HEK293 (cell line): ENCODE results near the gene ZNF587B.

Experiments used
- GLIS2 ChIP-seq: fragments of 450-650 bp; formaldehyde crosslinking; IDR thresholded peaks from 2 replicates; pipeline ENCODE4 v1.5.1; 2016; ENCODE audit warnings: missing biosample characterization, missing genetic modification characterization
- KLF1 ChIP-seq: fragments of 450-650 bp; formaldehyde crosslinking; IDR thresholded peaks from 2 replicates; pipeline ENCODE4 v1.5.1; 2016; ENCODE audit warnings: missing biosample characterization, missing genetic modification characterization
- KLF7 ChIP-seq: fragments of 450-650 bp; formaldehyde crosslinking; IDR thresholded peaks from 2 replicates; pipeline ENCODE4 v1.5.1; 2016; ENCODE audit warnings: missing biosample characterization, missing genetic modification characterization, borderline replicate concordance
- REPIN1 ChIP-seq: fragments of 450-650 bp; formaldehyde crosslinking; IDR thresholded peaks from 2 replicates; pipeline ENCODE4 v1.5.1; 2017; ENCODE audit warnings: missing biosample characterization, missing genetic modification characterization, low read depth
- TCF7L2 ChIP-seq: IDR thresholded peaks from 2 replicates; pipeline ENCODE4 v1.6.1; 2011; ENCODE audit warnings: low read depth, mild to moderate bottlenecking, inconsistent platforms, low read length, moderate library complexity, borderline replicate concordance
- ZBTB1 ChIP-seq: fragments of 450-650 bp; formaldehyde crosslinking; IDR thresholded peaks from 2 replicates; pipeline ENCODE4 v1.5.1; 2016; ENCODE audit warnings: missing biosample characterization, missing genetic modification characterization
- ZIC2 ChIP-seq: fragments of 450-650 bp; formaldehyde crosslinking; IDR thresholded peaks from 2 replicates; pipeline ENCODE4 v1.5.1; 2016; ENCODE audit warnings: missing biosample characterization, missing genetic modification characterization
- ZNF10 ChIP-seq: fragments of 450-650 bp; formaldehyde crosslinking; IDR thresholded peaks from 2 replicates; pipeline ENCODE4 v1.5.1; 2017; ENCODE audit warnings: missing biosample characterization, missing genetic modification characterization
- ZNF121 ChIP-seq: fragments of 450-650 bp; formaldehyde crosslinking; IDR thresholded peaks from 2 replicates; pipeline ENCODE4 v1.5.1; 2016; ENCODE audit warnings: missing biosample characterization, missing genetic modification characterization
- ZNF133 ChIP-seq: fragments of 450-650 bp; formaldehyde crosslinking; IDR thresholded peaks from 2 replicates; pipeline ENCODE4 v1.5.1; 2016; ENCODE audit warnings: missing biosample characterization, missing genetic modification characterization
- ZNF140 ChIP-seq: fragments of 450-650 bp; formaldehyde crosslinking; IDR thresholded peaks from 2 replicates; pipeline ENCODE4 v1.5.1; 2016; ENCODE audit warnings: missing biosample characterization, missing genetic modification characterization
- ZNF155 ChIP-seq: fragments of 450-650 bp; formaldehyde crosslinking; IDR thresholded peaks from 2 replicates; pipeline ENCODE4 v1.5.1; 2016; ENCODE audit warnings: missing biosample characterization, missing genetic modification characterization
- ZNF169 ChIP-seq: fragments of 450-650 bp; formaldehyde crosslinking; IDR thresholded peaks from 2 replicates; pipeline ENCODE4 v1.5.1; 2016; ENCODE audit warnings: missing biosample characterization, missing genetic modification characterization
- ZNF184 ChIP-seq: fragments of 450-650 bp; IDR thresholded peaks from 2 replicates; pipeline ENCODE4 v1.5.1; 2018; ENCODE audit warnings: missing biosample characterization, mild to moderate bottlenecking, missing genetic modification characterization
- ZNF211 ChIP-seq: fragments of 450-650 bp; formaldehyde crosslinking; IDR thresholded peaks from 2 replicates; pipeline ENCODE4 v1.5.1; 2016; ENCODE audit warnings: low read depth, missing biosample characterization, missing genetic modification characterization
- ZNF214 ChIP-seq: fragments of 450-650 bp; formaldehyde crosslinking; IDR thresholded peaks from 2 replicates; pipeline ENCODE4 v1.5.1; 2017; ENCODE audit warnings: missing biosample characterization, mild to moderate bottlenecking, missing genetic modification characterization, borderline replicate concordance
- ZNF23 ChIP-seq: fragments of 450-650 bp; formaldehyde crosslinking; IDR thresholded peaks from 2 replicates; pipeline ENCODE4 v1.5.1; 2016; ENCODE audit warnings: missing biosample characterization, missing genetic modification characterization, borderline replicate concordance
- ZNF248 ChIP-seq: fragments of 450-650 bp; formaldehyde crosslinking; IDR thresholded peaks from 2 replicates; pipeline ENCODE4 v1.5.1; 2017; ENCODE audit warnings: missing biosample characterization, missing genetic modification characterization
- ZNF350 ChIP-seq: fragments of 450-650 bp; formaldehyde crosslinking; IDR thresholded peaks from 2 replicates; pipeline ENCODE4 v1.5.0; 2017; ENCODE audit warnings: missing biosample characterization, mild to moderate bottlenecking, missing genetic modification characterization
- ZNF416 ChIP-seq: fragments of 450-650 bp; formaldehyde crosslinking; IDR thresholded peaks from 2 replicates; pipeline ENCODE4 v1.5.1; 2016; ENCODE audit warnings: missing biosample characterization, missing genetic modification characterization
- ZNF423 ChIP-seq: fragments of 450-650 bp; formaldehyde crosslinking; IDR thresholded peaks from 2 replicates; pipeline ENCODE4 v1.5.1; 2016; ENCODE audit warnings: missing biosample characterization, missing genetic modification characterization
- ZNF510 ChIP-seq: fragments of 450-650 bp; formaldehyde crosslinking; IDR thresholded peaks from 2 replicates; pipeline ENCODE4 v1.5.1; 2018; ENCODE audit warnings: mild to moderate bottlenecking, missing genetic modification characterization, missing biosample characterization; ENCODE audit not compliant: insufficient replicate concordance
- ZNF555 ChIP-seq: fragments of 450-650 bp; formaldehyde crosslinking; conservative IDR thresholded peaks from 2 replicates; pipeline ENCODE4 v1.5.1; 2017; ENCODE audit warnings: missing biosample characterization, mild to moderate bottlenecking, missing genetic modification characterization, inconsistent platforms
- ZNF571 ChIP-seq: fragments of 450-650 bp; formaldehyde crosslinking; IDR thresholded peaks from 2 replicates; pipeline ENCODE4 v1.5.0; 2017; ENCODE audit warnings: missing biosample characterization, missing genetic modification characterization
- ZNF600 ChIP-seq: fragments of 450-650 bp; formaldehyde crosslinking; IDR thresholded peaks from 2 replicates; pipeline ENCODE4 v1.5.1; 2016; ENCODE audit warnings: missing biosample characterization, missing genetic modification characterization
- ZNF664 ChIP-seq: fragments of 450-650 bp; formaldehyde crosslinking; IDR thresholded peaks from 2 replicates; pipeline ENCODE4 v1.5.1; 2016; ENCODE audit warnings: missing biosample characterization, missing genetic modification characterization
- ZNF791 ChIP-seq: fragments of 450-650 bp; formaldehyde crosslinking; IDR thresholded peaks from 2 replicates; pipeline ENCODE4 v1.5.1; 2016; ENCODE audit warnings: missing biosample characterization, missing genetic modification characterization
- ZNF792 ChIP-seq: fragments of 450-650 bp; formaldehyde crosslinking; IDR thresholded peaks from 2 replicates; pipeline ENCODE4 v1.5.1; 2016; ENCODE audit warnings: missing biosample characterization, missing genetic modification characterization
- ZNF830 ChIP-seq: fragments of 450-650 bp; IDR thresholded peaks from 2 replicates; pipeline ENCODE4 v1.5.0; 2018; ENCODE audit warnings: missing biosample characterization, missing genetic modification characterization, low read depth, mild to moderate bottlenecking, moderate library complexity
- TF ChIP-seq, protein P1 (sequence below): fragments of 450-650 bp; formaldehyde crosslinking; IDR thresholded peaks from 2 replicates; pipeline ENCODE4 v1.5.1; 2016; ENCODE audit warnings: missing biosample characterization, missing genetic modification characterization
- TF ChIP-seq, protein P2 (sequence below): fragments of 450-650 bp; formaldehyde crosslinking; IDR thresholded peaks from 2 replicates; pipeline ENCODE4 v1.5.1; 2016; ENCODE audit warnings: missing biosample characterization, missing genetic modification characterization
- TF ChIP-seq, protein P3 (sequence below): fragments of 450-650 bp; formaldehyde crosslinking; IDR thresholded peaks from 2 replicates; pipeline ENCODE4 v1.5.1; 2016; ENCODE audit warnings: missing biosample characterization, missing genetic modification characterization
- TF ChIP-seq, protein P4 (sequence below): fragments of 450-650 bp; formaldehyde crosslinking; IDR thresholded peaks from 2 replicates; pipeline ENCODE4 v1.5.1; 2016; ENCODE audit warnings: missing biosample characterization, missing genetic modification characterization, low read depth
- TF ChIP-seq, protein P5 (sequence below): fragments of 450-650 bp; formaldehyde crosslinking; IDR thresholded peaks from 2 replicates; pipeline ENCODE4; 2016; ENCODE audit warnings: missing biosample characterization, missing genetic modification characterization

ZNF587B gene

DNA sequence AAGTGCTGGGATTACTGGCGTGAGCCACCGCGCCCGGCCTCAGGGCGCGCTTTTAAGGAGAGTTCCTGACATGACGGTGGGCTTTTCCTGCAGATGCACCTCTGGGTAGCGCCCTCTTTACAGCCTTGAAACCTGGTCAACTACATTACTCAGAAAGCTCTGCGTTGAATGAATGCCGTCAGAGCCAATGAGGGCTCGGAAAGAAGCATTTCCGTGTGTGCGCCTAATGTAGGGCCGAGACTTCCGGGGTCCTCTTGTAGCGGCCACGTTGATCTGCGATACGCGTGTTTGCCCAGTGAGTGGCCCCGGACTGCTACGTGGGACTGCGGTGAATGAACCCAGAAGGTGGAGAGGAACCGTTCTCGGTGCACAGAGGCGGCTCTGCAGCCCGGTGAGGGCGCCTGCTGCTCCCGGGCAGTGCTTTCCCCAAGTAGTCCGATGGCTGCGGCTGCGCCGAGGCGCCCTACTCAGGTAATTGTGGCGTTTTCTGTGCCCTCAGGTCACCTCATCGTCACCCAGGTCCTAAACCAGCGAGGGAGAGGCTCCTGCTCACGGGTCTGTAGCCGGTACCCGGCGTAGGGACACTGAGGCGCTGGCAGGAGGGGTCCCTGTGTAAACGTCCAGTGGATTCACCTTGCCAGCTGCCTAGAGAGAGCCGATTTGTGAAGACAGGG lies 10.5 kb upstream of the ZNF587B start (continued):
- TF ChIP-seq ZNF155 (tag by site-specific recombination), result no peak
- no peak for TF ChIP-seq ZBTB1 (tag by site-specific recombination)
- TF ChIP-seq ZNF830 (tag by site-specific recombination), result no peak
- TF ChIP-seq ZNF214, result no peak
- TF ChIP-seq ZNF555 (tag by site-specific recombination), result no peak
- TF ChIP-seq, protein P1, sequence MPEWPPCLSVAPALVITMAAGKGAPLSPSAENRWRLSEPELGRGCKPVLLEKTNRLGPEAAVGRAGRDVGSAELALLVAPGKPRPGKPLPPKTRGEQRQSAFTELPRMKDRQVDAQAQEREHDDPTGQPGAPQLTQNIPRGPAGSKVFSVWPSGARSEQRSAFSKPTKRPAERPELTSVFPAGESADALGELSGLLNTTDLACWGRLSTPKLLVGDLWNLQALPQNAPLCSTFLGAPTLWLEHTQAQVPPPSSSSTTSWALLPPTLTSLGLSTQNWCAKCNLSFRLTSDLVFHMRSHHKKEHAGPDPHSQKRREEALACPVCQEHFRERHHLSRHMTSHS (tag by site-specific recombination), result no peak
- peak; percentile 72; the same call in 1 of the 2 replicates for TF ChIP-seq KLF7 (tag by site-specific recombination)
- no peak for TF ChIP-seq ZNF416 (tag by site-specific recombination)
- no peak for TF ChIP-seq ZNF792 (tag by site-specific recombination)
- TF ChIP-seq ZNF211 (tag by site-specific recombination), result no peak
- peak; percentile 46 for TF ChIP-seq KLF1 (tag by site-specific recombination)
- TF ChIP-seq TCF7L2, result no peak
- TF ChIP-seq, protein P2, sequence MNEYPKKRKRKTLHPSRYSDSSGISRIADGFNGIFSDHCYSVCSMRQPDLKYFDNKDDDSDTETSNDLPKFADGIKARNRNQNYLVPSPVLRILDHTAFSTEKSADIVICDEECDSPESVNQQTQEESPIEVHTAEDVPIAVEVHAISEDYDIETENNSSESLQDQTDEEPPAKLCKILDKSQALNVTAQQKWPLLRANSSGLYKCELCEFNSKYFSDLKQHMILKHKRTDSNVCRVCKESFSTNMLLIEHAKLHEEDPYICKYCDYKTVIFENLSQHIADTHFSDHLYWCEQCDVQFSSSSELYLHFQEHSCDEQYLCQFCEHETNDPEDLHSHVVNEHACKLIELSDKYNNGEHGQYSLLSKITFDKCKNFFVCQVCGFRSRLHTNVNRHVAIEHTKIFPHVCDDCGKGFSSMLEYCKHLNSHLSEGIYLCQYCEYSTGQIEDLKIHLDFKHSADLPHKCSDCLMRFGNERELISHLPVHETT (tag by site-specific recombination), result no peak
- no peak for TF ChIP-seq ZNF791 (tag by site-specific recombination)
- TF ChIP-seq ZNF664 (tag by site-specific recombination), result 0 out of 2 replicates have a peak, but pooled peaks have one; percentile 10
- TF ChIP-seq ZNF248 (tag by site-specific recombination), result no peak
- no peak for TF ChIP-seq ZNF140
- TF ChIP-seq ZNF600 (tag by site-specific recombination), result no peak
- TF ChIP-seq GLIS2 (tag by site-specific recombination), result no peak
- no peak for TF ChIP-seq ZIC2 (tag by site-specific recombination)
- TF ChIP-seq ZNF121, result no peak
- TF ChIP-seq, protein P3, sequence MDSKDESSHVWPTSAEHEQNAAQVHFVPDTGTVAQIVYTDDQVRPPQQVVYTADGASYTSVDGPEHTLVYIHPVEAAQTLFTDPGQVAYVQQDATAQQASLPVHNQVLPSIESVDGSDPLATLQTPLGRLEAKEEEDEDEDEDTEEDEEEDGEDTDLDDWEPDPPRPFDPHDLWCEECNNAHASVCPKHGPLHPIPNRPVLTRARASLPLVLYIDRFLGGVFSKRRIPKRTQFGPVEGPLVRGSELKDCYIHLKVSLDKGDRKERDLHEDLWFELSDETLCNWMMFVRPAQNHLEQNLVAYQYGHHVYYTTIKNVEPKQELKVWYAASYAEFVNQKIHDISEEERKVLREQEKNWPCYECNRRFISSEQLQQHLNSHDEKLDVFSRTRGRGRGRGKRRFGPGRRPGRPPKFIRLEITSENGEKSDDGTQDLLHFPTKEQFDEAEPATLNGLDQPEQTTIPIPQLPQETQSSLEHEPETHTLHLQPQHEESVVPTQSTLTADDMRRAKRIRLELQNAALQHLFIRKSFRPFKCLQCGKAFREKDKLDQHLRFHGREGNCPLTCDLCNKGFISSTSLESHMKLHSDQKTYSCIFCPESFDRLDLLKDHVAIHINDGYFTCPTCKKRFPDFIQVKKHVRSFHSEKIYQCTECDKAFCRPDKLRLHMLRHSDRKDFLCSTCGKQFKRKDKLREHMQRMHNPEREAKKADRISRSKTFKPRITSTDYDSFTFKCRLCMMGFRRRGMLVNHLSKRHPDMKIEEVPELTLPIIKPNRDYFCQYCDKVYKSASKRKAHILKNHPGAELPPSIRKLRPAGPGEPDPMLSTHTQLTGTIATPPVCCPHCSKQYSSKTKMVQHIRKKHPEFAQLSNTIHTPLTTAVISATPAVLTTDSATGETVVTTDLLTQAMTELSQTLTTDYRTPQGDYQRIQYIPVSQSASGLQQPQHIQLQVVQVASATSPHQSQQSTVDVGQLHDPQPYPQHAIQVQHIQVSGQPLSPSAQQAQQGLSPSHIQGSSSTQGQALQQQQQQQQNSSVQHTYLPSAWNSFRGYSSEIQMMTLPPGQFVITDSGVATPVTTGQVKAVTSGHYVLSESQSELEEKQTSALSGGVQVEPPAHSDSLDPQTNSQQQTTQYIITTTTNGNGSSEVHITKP, result peak; percentile 69
- no peak for TF ChIP-seq ZNF23 (tag by site-specific recombination)
- TF ChIP-seq, protein P4, sequence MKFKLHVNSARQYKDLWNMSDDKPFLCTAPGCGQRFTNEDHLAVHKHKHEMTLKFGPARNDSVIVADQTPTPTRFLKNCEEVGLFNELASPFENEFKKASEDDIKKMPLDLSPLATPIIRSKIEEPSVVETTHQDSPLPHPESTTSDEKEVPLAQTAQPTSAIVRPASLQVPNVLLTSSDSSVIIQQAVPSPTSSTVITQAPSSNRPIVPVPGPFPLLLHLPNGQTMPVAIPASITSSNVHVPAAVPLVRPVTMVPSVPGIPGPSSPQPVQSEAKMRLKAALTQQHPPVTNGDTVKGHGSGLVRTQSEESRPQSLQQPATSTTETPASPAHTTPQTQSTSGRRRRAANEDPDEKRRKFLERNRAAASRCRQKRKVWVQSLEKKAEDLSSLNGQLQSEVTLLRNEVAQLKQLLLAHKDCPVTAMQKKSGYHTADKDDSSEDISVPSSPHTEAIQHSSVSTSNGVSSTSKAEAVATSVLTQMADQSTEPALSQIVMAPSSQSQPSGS, result no peak
- TF ChIP-seq ZNF571, result no peak
- no peak for TF ChIP-seq REPIN1 (tag by site-specific recombination)
- TF ChIP-seq ZNF169, result no peak
- no peak for TF ChIP-seq ZNF10
- TF ChIP-seq ZNF423 (tag by site-specific recombination), result no peak
- TF ChIP-seq ZNF350, result no peak
- no peak for TF ChIP-seq ZNF510 (tag by site-specific recombination)
- TF ChIP-seq ZNF133 (tag by site-specific recombination), result no peak
- TF ChIP-seq, protein P5, sequence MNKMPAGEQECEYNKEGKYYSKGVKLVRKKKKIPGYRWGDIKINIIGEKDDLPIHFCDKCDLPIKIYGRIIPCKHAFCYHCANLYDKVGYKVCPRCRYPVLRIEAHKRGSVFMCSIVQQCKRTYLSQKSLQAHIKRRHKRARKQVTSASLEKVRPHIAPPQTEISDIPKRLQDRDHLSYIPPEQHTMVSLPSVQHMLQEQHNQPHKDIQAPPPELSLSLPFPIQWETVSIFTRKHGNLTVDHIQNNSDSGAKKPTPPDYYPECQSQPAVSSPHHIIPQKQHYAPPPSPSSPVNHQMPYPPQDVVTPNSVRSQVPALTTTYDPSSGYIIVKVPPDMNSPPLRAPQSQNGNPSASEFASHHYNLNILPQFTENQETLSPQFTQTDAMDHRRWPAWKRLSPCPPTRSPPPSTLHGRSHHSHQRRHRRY (tag by site-specific recombination), result no peak
- no peak for TF ChIP-seq ZNF184 (tag by site-specific recombination)
